ENCODE measurements around the gene MS4A18. TPM values are rescaled to one million over a fixed set of nuclear protein-coding genes. Genes with fewer than 3 reads are reported as not detected.
"Not testable (repeated sequence)": the region's sequence is repeated elsewhere in the genome, so short reads cannot be mapped to it uniquely, and the experiment has no call there.

The MS4A18 gene
- total RNA-seq, 2 donors from 2014 or later = not detected

DNA sequence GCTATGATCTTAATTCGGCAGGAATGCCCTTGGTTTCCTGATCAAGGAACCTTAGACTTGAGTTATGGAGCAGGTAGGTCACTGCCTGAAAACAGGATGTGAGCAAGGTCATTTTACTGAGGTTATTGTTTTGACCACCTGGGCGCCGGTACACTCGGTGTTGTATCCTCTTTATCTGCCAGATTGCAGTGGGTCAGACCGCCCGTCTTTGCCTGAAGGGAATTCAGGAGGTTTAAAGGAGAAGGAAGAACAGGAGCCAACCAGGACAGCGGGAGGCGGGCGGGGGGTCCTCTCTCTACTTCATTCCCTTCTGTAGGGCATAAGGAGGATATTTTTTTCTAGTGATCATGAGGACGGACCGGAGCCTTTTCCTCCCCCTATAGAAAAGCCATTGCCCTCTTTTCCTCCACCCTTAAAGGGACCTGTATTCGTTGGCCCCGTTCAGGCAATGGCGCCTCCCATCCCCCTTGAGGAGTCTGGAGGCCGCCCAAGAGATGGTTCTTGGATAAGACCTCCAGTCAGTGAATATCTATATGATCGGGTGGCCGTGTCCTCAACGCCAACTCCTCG, 32.8 kb downstream of the MS4A18 start:
- DNase-seq (ENCODE audit: low spot score in 2 of 2) = no peak
- no peaks in the 10 kb centered on the region for H3K36me3 Mint-ChIP-seq
- no peak for ATAC-seq
- H3K27ac Mint-ChIP-seq = no peak overlapping the region
- H3K9me3 Mint-ChIP-seq = no peaks in the 10 kb centered on the region

DNA sequence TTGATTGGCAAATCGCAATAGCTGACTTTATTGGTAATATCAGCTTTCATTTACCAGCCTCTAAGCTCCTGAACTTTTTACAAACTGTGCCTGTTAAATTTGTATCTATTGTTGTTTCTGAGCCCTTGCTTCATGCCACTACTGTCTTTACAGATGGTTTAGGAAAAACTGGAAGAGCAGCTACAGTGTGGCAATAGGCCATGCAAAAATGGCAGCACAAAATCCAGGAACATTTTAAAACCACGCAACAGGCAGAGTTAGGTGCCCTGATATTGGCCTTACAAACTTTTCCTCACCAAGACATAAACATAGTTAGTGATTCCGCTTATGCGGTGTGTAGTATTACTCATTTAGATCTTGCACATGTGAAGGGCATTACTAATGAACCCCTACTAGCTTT, 34.2 kb downstream of the MS4A18 start:
- not testable (repeated sequence) for H3K27ac Mint-ChIP-seq; H3K9me3 Mint-ChIP-seq; H3K36me3 Mint-ChIP-seq; ATAC-seq; DNase-seq (ENCODE audit: low spot score in 2 of 2)

DNA sequence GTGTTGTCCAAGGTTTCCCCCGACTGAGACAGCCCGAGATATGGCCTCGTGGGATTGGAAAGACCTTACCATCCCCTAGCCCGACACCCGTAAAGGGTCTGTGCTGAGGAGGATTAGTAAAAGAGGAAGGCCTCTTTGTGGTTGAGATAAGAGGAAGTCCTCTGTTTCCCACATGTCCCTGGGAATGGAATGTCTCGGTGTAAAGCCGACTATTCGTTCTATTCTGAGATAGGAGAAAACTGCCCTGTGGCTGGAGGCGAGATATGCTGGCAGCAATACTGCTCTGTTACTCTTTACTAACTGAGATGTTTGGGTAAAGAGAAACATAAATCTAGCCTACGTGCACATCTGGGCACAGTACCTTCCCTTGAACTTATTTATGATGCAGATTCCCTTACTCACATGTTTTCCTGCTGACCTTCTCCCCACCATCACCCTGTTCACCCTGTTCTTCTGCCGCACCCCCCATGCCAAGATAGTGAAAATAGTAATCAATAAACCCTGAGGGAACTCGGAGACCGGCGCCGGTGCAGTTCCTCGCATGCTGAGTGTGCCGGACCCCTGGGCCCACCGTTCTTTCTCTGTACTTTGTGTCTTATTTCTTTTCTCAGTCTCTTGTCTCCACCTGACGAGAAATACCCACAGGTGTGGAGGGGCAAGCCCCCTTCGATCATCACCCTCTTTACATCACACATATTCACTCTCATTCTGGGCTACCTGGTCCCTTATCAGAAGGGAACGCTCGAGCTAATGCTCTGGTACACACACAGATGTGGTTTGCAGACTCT, 35.1 kb downstream of the MS4A18 start:
- ATAC-seq; H3K36me3 Mint-ChIP-seq; DNase-seq (ENCODE audit: low spot score in 2 of 2); H3K9me3 Mint-ChIP-seq; H3K27ac Mint-ChIP-seq: not testable (repeated sequence)

- H3K27ac Mint-ChIP-seq = no peak overlapping the region
- no peak for DNase-seq (ENCODE audit: low spot score in 2 of 2)
- ATAC-seq = no peak
- H3K36me3 Mint-ChIP-seq = no peaks in the 10 kb centered on the region
- no peaks in the 10 kb centered on the region for H3K9me3 Mint-ChIP-seq
Observed at GRCh38 chr11:60761436-60762190, 37.1 kb downstream of the MS4A18 start.

DNA sequence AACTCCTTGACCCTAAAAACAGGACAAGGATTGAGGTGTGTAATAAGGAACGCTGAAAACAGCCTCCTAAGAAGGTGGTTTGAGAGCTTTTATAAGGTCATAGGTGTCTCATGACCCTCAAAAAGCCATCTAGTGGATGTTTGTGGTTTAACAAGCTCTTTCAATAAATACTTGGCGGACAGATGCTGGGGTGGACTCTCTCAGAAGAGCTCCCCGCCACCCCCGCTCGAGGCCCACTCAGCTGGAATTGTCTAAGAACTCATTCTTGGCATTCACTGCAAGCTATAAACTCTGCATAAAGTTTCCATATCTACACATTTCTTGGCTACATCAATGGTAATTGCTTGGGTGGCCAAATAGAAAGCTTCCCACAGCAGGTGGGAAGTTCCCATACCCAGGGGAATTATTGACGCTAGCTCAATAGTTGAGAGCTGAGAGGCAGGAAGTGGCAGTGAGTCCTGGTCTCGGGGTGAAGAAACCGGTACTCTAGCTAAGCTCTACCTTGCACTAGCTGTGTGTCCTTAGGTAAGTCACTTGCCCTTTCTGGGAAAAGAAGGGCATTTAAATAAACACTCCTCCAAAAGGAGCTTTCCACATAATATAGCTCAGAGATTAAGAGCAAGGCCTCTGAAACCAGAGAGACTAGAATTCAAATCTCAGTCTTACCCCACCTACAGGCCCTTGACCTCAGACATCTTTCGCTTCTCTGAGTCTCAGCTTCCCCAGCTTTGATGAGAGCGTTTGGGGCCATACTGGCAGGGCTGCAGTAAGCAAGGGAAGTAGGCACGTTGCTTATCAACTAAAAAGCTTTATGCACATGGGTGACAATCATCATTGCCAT, 38.6 kb downstream of the MS4A18 start:
- Mint-ChIP-seq H3K9me3 (no peaks in the 10 kb centered on the region), H3K36me3 (no peaks in the 10 kb centered on the region), H3K27ac (no peak overlapping the region)
- ATAC-seq (peak; percentile 40 to 43), DNase-seq (ENCODE audit: low spot score in 2 of 2) (no peak)

DNA sequence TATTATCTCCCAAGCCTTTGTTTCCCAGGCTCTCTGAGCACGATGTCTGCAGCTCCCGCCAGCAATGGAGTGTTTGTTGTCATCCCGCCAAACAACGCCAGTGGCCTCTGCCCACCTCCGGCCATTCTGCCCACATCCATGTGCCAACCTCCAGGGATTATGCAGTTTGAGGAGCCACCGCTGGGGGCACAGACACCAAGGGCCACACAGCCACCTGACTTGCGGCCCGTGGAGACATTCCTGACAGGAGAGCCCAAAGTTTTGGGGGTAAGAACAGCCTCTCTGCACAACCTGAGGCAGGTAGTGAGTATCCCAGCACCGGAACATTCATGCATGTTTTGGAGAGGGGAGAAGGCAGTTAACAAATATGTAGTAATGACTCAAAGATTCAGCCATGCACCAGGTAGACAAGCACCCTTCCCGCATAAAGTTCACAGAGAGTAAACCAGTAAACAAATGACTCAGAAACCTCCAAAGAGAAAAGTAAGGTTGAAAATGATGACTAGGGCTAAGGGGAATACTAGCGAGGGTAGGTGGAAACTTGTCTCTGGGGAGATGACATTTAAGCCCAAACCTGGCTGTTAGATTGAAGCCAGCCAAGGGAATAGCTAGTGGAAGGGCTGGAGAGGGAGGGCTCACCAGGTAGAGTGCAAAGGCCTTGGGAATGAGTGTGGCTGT, 39.3 kb downstream of the MS4A18 start:
- Mint-ChIP-seq H3K27ac (no peak overlapping the region), H3K9me3 (no peaks in the 10 kb centered on the region), H3K36me3 (no peaks in the 10 kb centered on the region)
- no peak for DNase-seq (ENCODE audit: low spot score in 2 of 2)
- ATAC-seq = peak in 1 of 2 donors; percentile 46

GRCh38 chr11:60764879-60765278, 40.4 kb downstream of the MS4A18 start:
- Mint-ChIP-seq H3K36me3 (no peaks in the 10 kb centered on the region), H3K27ac (no peak overlapping the region), H3K9me3 (no peaks in the 10 kb centered on the region)
- DNase-seq (ENCODE audit: low spot score in 2 of 2) (no peak), ATAC-seq (peak in 1 of 2 donors; percentile 30)

DNA sequence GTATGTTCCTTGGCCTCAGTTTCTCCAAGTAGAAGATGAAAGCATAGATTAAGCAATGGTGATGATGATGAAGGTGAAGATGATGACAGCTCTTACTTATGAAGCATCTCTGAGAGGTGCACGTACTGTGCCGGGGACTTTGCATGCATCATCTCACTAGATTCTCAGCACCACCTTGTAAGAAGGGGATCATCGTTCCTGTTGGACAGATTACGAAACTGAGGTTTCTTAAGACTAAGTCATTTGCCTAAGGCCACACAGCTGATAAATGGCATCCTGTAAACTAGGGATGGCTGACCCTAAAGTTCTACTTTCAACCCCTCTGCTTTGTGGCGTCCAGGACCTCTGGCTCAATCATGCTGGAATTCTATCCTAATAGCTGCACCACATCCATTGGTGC, 40.8 kb downstream of the MS4A18 start:
- Mint-ChIP-seq H3K36me3 (no peaks in the 10 kb centered on the region), H3K27ac (no peak overlapping the region), H3K9me3 (no peaks in the 10 kb centered on the region)
- DNase-seq (ENCODE audit: low spot score in 2 of 2) (no peak), ATAC-seq (no peak)

- no peak for ATAC-seq
- DNase-seq (ENCODE audit: low spot score in 2 of 2) = no peak
- Mint-ChIP-seq H3K36me3 (no peaks in the 10 kb centered on the region), H3K27ac (no peak overlapping the region), H3K9me3 (no peaks in the 10 kb centered on the region)
Observed at GRCh38 chr11:60766547-60766946, 42.0 kb downstream of the MS4A18 start.

DNA sequence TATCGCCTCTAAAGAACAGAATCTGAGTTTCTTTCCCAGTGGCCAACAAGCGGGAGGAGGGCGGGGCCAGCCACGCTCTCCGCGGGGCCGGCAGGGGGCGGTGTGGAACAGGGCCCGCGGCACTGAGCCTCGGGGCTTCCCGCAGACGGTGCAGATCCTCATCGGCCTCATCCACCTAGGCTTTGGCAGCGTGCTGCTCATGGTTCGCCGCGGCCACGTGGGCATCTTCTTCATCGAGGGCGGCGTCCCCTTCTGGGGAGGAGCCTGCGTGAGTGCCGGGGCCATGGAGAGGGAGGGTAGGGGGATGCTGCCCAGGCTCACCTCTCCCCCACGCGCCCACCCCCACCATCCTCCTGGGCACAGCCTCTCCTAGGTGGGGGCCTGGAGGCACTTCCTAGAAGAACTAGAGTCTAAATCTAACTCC, 42.9 kb downstream of the MS4A18 start:
- DNase-seq (ENCODE audit: low spot score in 2 of 2) (peak in 1 of 2 donors; percentile 53), ATAC-seq (peak; percentile 51 to 75)
- Mint-ChIP-seq H3K36me3 (no peaks in the 10 kb centered on the region), H3K9me3 (no peaks in the 10 kb centered on the region), H3K27ac (no peak overlapping the region)

DNA sequence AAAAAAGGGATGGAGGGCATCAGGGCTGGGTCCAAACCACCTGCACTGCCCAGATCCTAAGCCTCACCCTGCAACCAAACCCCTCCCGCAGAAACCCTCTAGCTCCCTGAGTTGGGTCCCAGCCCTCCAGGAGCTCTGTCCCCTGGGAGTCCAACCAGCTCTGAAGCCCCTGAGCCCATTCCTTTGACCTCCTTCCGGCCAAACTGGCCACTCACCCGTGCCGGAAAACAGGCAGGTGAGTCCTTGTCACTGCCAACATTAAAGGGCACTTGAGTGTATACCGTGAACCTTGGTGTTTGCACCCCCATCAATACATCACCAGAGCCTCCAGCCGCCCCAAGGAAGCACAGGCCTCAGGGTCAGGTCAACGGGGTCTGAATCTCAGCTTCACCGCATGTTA, 43.7 kb downstream of the MS4A18 start:
- no peak for DNase-seq (ENCODE audit: low spot score in 2 of 2)
- Mint-ChIP-seq H3K27ac (no peak overlapping the region), H3K36me3 (no peaks in the 10 kb centered on the region), H3K9me3 (no peaks in the 10 kb centered on the region)
- ATAC-seq = no peak

DNA sequence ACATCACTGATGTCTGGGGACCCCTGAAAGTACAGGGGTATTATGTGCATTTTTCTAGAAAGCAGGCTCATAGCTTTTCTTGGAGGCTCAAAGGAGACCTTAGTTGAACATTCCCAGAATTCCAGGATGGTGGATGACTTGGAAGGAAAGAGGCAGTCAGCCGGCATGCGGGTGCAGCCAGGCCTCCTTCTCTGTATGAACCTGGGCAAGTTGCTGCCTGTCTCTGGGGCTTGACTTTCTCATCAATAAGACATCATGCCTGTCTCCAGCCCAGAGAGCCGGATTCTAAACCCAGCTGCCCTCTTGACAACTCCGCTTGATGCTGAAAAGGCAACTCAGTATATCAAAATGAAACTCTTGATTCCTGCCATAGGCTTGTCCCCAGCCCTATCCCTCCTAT, 44.8 kb downstream of the MS4A18 start:
- DNase-seq (ENCODE audit: low spot score in 2 of 2) (no peak), ATAC-seq (no peak)
- Mint-ChIP-seq H3K9me3 (no peaks in the 10 kb centered on the region), H3K27ac (no peak overlapping the region), H3K36me3 (no peaks in the 10 kb centered on the region)

GRCh38 chr11:60769811-60770210, 45.3 kb downstream of the MS4A18 start:
- peak in 1 of 2 donors; percentile 51 for DNase-seq (ENCODE audit: low spot score in 2 of 2)
- no peaks in the 10 kb centered on the region for H3K36me3 Mint-ChIP-seq
- H3K9me3 Mint-ChIP-seq = no peaks in the 10 kb centered on the region
- H3K27ac Mint-ChIP-seq = no peak overlapping the region
- no peak for ATAC-seq

GRCh38 chr11:60771146-60771545, 46.6 kb downstream of the MS4A18 start:
- ATAC-seq (no peak), DNase-seq (ENCODE audit: low spot score in 2 of 2) (no peak)
- no peaks in the 10 kb centered on the region for H3K36me3 Mint-ChIP-seq
- no peaks in the 10 kb centered on the region for H3K9me3 Mint-ChIP-seq
- peak overlapping the region in 1 of 2 donors; percentile 12 for H3K27ac Mint-ChIP-seq

- Mint-ChIP-seq H3K36me3 (no peaks in the 10 kb centered on the region), H3K9me3 (no peaks in the 10 kb centered on the region), H3K27ac (no peak overlapping the region)
- DNase-seq (ENCODE audit: low spot score in 2 of 2) (no peak), ATAC-seq (no peak)
Observed at GRCh38 chr11:60771879-60772525, 47.5 kb downstream of the MS4A18 start.

DNA sequence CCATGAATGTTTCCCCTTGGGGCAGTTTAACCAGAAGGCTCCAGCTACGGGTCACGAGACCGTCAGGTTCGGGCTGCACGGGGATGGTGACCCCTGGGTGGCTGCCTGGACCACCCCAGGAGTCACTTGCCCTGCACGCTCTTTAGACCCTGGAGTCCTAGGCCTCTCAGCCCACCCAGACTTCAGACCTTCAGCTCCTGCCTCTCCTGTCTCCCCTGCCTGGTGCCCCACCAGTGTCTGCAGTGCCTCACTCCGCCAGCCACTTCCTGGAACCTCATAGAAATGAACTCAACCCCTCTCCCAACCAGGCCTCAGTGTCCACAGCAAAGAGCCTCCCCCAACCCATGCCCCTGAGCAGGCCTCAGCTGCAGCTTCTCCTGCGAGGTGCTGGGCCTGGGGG, 48.1 kb downstream of the MS4A18 start:
- no peak overlapping the region for H3K27ac Mint-ChIP-seq
- DNase-seq (ENCODE audit: low spot score in 2 of 2) = no peak

More for the DNA sequence above, 48.1 kb downstream of the MS4A18 start:
- no peak for ATAC-seq
- no peaks in the 10 kb centered on the region for H3K9me3 Mint-ChIP-seq
- no peaks in the 10 kb centered on the region for H3K36me3 Mint-ChIP-seq

All from activated naive CD4-positive, alpha-beta T cell treated with anti-CD3 and anti-CD28 coated beads, Interleukin-2, amount 50 U/mL, for 72 hours (primary cell).